Lower leg skin (tissue), 4 donors: ENCODE measurements around the gene DGKB. TPM values are rescaled to one million over a fixed set of nuclear protein-coding genes. Genes with fewer than 3 reads are reported as not detected.

ENCODE experiments used
- DNase-seq, 2 donors: peaks; one replicate each; pipeline ENCODE4 v3.0.0-alpha.2; 2019; ENCODE audit warnings: low spot score in 2 of 2
- H3K4me3 ChIP-seq: fragments of 200-600 bp; sonication (generic); 2 replicates; pipeline ENCODE4 v1.5.1; 2017; ENCODE audit warnings: mild to moderate bottlenecking, low read depth; ENCODE audit not compliant: poor library complexity, severe bottlenecking
- CTCF ChIP-seq, 3 donors: fragments of 450-650 bp; IDR thresholded peaks; one replicate each; pipeline ENCODE4 v1.5.1; 2016; ENCODE audit warnings: antibody characterized with exemption in 3 of 3, mild to moderate bottlenecking in 3 of 3, moderate library complexity in 2 of 3
- POLR2A ChIP-seq, 2 donors: fragments of 450-650 bp; IDR thresholded peaks; one replicate each; pipeline ENCODE4 v1.6.1; 2016 to 2017; ENCODE audit warnings: antibody characterized with exemption in 2 of 2, mild to moderate bottlenecking in 1 of 2, moderate library complexity in 1 of 2
- WGBS, 2 donors: methylation state at CpG; one replicate each; pipeline ENCODE4 v1.1.5; 2018; 5-methylcytosine and 5-hydroxymethylcytosine counted together
- intact Hi-C: fragments of 100-400 bp; cut with DNase I; formaldehyde crosslinking; loops from one replicate; pipeline ENCODE4 v1.15.0; 2023; ENCODE audit warnings: low total_unique reads
- total RNA-seq, 4 donors: library from RNA; depleted of rRNA; stranded (reverse); fragments of >200 nt; gene quantifications; one replicate each; pipeline ENCODE4 v1.1.0, GENCODE V29; 2016

Gene DGKB
- total RNA-seq, 4 donors from 2014 or later, result 0.05 to 0.58 TPM; not detected in 2

DNA sequence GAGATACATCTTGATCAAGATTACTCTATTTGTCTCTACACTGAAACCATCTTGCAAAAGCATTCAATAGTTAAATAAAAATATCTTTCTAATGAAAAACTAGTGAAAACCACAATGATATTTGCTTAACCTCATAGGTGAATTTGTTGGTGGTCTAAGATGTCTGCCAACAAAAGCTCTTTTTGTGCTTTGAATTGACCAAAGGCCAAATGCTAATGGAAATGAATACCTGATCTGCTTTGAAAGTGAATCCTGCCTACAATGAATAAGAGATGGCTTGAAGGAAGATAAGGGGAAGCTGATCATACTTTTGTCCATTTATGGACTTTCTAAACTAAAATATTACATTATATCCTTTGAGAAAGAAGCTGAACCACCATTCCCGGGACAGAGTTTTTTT, 684.2 kb downstream of the DGKB start:
- H3K4me3 ChIP-seq, result no peak overlapping the region
- intact Hi-C loops, result no loop called here
- no peak for DNase-seq
- no peak for TF ChIP-seq POLR2A (IDR thresholded peaks at IDR 0.05)
- TF ChIP-seq CTCF (IDR thresholded peaks at IDR 0.05), result no peak
- WGBS, 2 donors, result 83 to 87% methylated on average over 1 of the region's 1 CpG

GRCh38 chr7:14209896-14210484, 692.6 kb downstream of the DGKB start:
- intact Hi-C loops, result no loop called here
- no peak overlapping the region for H3K4me3 ChIP-seq
- DNase-seq, result no peak
- TF ChIP-seq POLR2A (IDR thresholded peaks at IDR 0.05), result no peak
- TF ChIP-seq CTCF (IDR thresholded peaks at IDR 0.05), result no peak
- 39 to 41% methylated on average over 1 of the region's 1 CpG for WGBS, 2 donors

DNA sequence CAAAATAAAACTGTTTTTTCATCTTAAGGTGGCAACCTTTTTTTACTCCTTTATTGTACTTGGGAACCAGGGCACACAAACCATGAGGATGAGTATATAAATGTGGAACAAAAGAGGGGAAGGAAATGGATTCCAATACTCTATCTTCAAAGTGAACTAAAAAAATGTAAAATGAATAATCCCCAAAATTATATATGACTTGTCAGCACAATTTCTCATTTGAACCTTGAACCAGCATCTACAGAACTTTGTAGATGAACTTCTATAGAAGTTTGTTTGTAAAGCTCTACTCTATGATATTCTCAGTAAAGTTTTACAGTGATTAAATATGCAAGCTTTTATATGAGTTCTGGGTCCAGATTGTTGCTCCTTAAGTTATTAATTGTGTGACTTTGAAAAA, 694.8 kb downstream of the DGKB start:
- TF ChIP-seq POLR2A (IDR thresholded peaks at IDR 0.05), result no peak
- no peak for TF ChIP-seq CTCF (IDR thresholded peaks at IDR 0.05)
- no peak for DNase-seq
- intact Hi-C loops, result no loop called here

GRCh38 chr7:14207138-14207537, 695.4 kb downstream of the DGKB start:
- TF ChIP-seq POLR2A (IDR thresholded peaks at IDR 0.05) (no peak), CTCF (IDR thresholded peaks at IDR 0.05) (no peak)
- no peak overlapping the region for H3K4me3 ChIP-seq
- WGBS, 2 donors, result 51 to 82% methylated on average over 4 of the region's 4 CpGs
- intact Hi-C loops, result no loop called here
- DNase-seq, result no peak

More for the DNA sequence above, 694.8 kb downstream of the DGKB start:
- H3K4me3 ChIP-seq, result no peak overlapping the region

DNA sequence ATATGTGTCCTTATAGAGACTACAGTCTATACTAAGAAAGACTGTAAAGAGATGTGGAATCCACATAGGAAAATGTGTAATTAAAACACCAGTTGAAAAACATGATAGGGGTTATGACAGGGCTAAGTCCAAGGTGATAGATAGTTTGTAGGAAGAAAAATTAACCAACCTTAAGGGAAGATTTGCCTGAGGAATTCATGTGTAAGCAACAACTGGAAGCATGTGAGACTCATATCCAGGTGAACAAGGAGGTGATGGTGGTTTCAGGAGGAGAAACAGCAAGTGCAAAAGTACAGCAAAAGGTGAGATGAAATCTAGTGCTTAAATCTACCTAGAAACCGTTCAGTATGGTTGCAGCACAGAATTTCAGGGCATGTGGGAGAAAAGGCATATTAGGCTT, 696.4 kb downstream of the DGKB start:
- WGBS, 2 donors, result 60 to 69% methylated on average over 1 of the region's 1 CpG
- no peak overlapping the region for H3K4me3 ChIP-seq

More for the DNA sequence above, 696.4 kb downstream of the DGKB start:
- intact Hi-C loops, result no loop called here
- TF ChIP-seq POLR2A (IDR thresholded peaks at IDR 0.05) (no peak), CTCF (IDR thresholded peaks at IDR 0.05) (no peak)
- DNase-seq, result no peak
